SK-N-MC (cell line): ENCODE data around the gene MPLKIP.
"Not testable (repeated sequence)": the region's sequence is repeated elsewhere in the genome, so short reads cannot be mapped to it uniquely, and the experiment has no call there.

Experiments
- DNase-seq: peaks from one replicate; pipeline ENCODE4 v3.0.0-alpha.2; 2011; ENCODE audit warnings: low read depth, low spot score
- H3K27ac ChIP-seq: fragments of 200-600 bp; sonication (generic); 2 replicates; pipeline ENCODE4 v1.5.1; 2016; ENCODE audit warnings: mixed run types
- H3K36me3 ChIP-seq: fragments of 200-600 bp; sonication (generic); 2 replicates; pipeline ENCODE4 v1.6.1; 2017; ENCODE audit warnings: antibody characterized with exemption, low read length, mixed read lengths; ENCODE audit not compliant: insufficient read depth
- H3K4me3 ChIP-seq: fragments of 200-600 bp; sonication (generic); 2 replicates; pipeline ENCODE4 v1.5.1; 2016
- H3K9ac ChIP-seq: fragments of 200-600 bp; sonication (generic); 2 replicates; pipeline ENCODE4 v1.8.0; 2017; ENCODE audit warnings: mixed run types, mixed read lengths; ENCODE audit not compliant: insufficient read length
- H3K9me3 ChIP-seq: fragments of 200-600 bp; sonication (generic); 2 replicates; pipeline ENCODE4 v1.6.1; 2017; ENCODE audit warnings: low read depth, mild to moderate bottlenecking, antibody characterized with exemption, low read length, moderate library complexity, mixed read lengths
- EZH2 ChIP-seq: fragments of 200-600 bp; sonication (generic); IDR thresholded peaks from one replicate; pipeline ENCODE4 v1.6.1; 2017; ENCODE audit warnings: antibody characterized with exemption
- FOXP2 ChIP-seq: optimal IDR thresholded peaks from 2 replicates; pipeline ENCODE3; 2011; ENCODE audit warnings: mild to moderate bottlenecking, moderate library complexity; ENCODE audit not compliant: insufficient read depth; ENCODE audit errors: extremely low read length, control extremely low read depth
- POLR2AphosphoS5 ChIP-seq: IDR thresholded peaks from 2 replicates; pipeline ENCODE4 v1.6.1; 2012; ENCODE audit warnings: mild to moderate bottlenecking, low read depth, low read length, borderline replicate concordance

Gene MPLKIP

DNA sequence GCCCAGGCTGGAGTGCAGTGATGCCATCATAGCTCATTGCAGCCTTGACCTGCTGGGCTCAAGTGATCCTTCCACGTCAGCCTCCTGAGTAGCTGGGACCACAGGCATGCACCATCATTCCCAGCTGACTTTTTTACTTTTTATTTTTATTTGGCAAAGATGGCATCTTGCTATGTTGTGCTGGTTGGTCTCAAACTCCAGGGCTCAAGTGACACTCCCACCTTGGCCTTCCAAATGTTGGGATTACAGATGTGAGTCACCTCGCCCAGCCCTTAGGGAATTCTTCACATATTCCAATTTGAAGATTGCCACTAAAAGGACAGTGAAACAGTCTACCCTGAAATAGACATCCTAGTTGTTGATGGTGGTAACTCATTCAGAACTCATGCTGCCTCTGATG is 28.1 kb upstream of the MPLKIP start:
- H3K36me3 ChIP-seq: no peaks in the 10 kb centered on the region
- no peak for DNase-seq
- H3K9me3 ChIP-seq: no peaks in the 10 kb centered on the region
- H3K4me3 ChIP-seq: no peak overlapping the region
- no peak overlapping the region for H3K27ac ChIP-seq
- TF ChIP-seq FOXP2 (no peak), POLR2AphosphoS5 (no peak), EZH2 (no peak)
- H3K9ac ChIP-seq: no peak overlapping the region

DNA sequence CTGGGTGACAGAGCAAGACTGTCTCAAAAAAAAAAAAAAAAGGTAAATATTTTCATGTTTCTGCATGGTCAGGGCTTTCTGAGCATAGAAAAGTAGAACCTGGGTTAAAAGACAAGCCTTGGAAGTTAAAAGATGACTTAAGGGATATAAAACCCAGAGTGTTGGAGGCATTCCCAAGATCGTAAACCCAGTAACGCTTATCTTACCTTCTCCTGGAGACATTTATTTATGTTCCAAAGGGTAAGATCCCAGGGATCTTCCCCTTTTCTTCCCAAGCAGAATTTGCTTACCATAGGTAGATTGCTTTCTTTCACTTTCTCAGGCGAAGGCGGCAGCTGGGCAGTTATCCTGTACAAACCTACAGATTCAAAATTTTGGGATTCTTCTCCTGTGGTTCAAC is 22.6 kb upstream of the MPLKIP start:
- TF ChIP-seq FOXP2 (no peak), EZH2 (no peak), POLR2AphosphoS5 (no peak)
- Histone ChIP-seq H3K9me3 (no peaks in the 10 kb centered on the region), H3K9ac (no peak overlapping the region), H3K27ac (no peak overlapping the region), H3K36me3 (no peaks in the 10 kb centered on the region), H3K4me3 (no peak overlapping the region)
- DNase-seq: no peak

DNA sequence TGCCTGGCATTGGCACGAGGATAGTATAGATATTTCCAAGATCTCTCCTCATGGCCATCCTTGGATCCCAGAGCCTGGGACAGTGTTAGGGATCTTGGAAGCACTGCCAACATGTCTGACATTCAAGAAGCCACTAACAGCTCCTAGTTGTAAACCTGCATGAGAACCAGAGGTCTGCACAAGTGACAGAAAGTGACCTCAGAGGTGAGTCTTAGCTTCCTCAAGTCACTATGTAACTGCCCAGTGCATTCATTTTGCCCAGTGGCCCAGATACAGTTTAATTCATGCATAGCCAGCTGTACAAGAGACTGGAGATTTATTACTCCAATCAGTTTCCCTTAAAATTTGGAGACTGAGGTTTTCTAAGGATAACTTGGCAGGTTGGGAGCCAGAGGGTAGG is 17.1 kb upstream of the MPLKIP start:
- H3K36me3 ChIP-seq: no peaks in the 10 kb centered on the region
- no peak for DNase-seq
- no peak overlapping the region for H3K4me3 ChIP-seq
- TF ChIP-seq FOXP2 (no peak), POLR2AphosphoS5 (no peak), EZH2 (no peak)
- H3K9me3 ChIP-seq: no peaks in the 10 kb centered on the region
- H3K9ac ChIP-seq: no peak overlapping the region
- H3K27ac ChIP-seq: no peak overlapping the region

DNA sequence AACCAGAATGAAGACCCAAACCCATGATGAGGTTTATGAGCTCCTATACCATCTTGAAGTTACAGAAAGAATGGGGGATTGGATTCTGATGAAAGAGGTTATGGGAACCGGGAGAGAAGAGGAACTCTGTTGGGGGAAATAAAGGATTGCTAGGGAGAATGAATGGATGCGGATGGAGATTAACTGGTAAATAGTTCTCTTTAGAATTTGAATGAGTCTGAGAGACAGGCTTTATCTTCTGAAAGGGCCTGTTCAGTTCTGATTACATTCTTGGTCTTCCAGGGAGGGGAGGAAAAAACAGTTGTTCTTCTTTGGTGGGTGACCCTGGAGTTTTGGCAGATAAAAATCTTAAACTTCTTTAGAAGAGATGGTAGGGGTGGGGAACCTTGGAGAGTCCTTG is 14.2 kb upstream of the MPLKIP start:
- no peak overlapping the region for H3K4me3 ChIP-seq
- no peak overlapping the region for H3K27ac ChIP-seq
- no peak for DNase-seq
- TF ChIP-seq FOXP2: no peak
- no peak for TF ChIP-seq POLR2AphosphoS5
- TF ChIP-seq EZH2: no peak
- H3K36me3 ChIP-seq: no peaks in the 10 kb centered on the region
- no peak overlapping the region for H3K9ac ChIP-seq
- H3K9me3 ChIP-seq: no peaks in the 10 kb centered on the region

DNA sequence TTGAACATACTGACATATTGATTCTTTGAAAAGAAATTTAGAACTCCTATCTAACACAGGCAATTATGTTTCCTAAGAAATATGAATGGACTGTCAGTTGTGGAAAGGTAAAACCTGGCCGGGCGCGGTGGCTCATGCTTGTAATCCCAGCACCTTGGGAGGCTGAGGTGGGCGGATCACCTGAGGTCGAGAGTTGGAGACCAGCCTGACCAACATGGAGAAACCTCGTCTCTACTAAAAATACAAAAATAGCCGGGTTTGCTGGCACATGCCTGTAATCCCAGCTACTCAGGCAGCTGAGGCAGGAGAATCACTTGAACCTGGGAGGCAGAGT is 13.8 kb upstream of the MPLKIP start:
- not testable (repeated sequence) for H3K36me3 ChIP-seq, H3K4me3 ChIP-seq, H3K27ac ChIP-seq, H3K9me3 ChIP-seq, DNase-seq, H3K9ac ChIP-seq

DNA sequence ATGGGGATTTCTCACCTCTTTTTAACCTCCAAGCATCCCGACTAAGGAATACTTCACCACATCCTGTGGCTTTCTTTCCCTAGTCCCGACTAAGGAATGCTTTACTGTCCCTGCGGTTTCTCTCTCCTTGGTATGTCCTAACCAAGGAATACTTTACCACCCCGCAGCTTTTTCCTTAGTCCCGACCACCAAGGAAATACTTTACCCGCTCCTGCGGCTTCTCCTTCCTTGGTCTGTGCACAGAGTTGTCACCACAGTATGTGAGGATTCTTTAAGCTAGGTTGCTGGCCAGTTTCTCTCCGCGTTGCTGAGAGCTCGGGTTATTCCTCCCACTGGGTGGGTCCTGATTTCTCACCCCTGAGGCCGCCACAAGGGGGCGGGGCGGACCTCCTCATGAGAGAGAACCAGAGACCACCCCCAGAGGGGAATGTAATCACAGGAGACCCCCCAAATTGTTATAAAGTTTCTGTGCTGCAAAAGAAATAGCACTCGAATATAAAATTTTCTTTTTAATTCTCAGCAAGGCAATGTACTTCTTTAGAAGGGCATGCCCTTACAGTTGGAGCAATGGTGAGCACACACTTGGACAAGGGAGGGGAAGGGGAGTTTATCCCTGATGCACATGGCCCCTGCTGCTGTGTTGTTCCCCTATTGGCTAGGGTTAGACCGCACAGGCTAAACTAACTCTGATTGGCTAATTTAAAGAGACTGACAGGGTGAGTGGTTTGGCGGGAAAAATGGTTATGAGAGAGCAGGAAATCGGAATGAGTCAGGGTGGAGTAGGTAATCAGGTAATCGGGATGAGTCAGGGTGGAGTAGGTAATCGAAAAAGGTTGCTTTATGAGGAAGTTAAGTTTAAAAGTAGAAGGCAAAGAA is 13.2 kb upstream of the MPLKIP start:
- Histone ChIP-seq H3K9me3 (no peaks in the 10 kb centered on the region), H3K4me3 (no peak overlapping the region), H3K27ac (no peak overlapping the region), H3K9ac (no peak overlapping the region), H3K36me3 (no peaks in the 10 kb centered on the region)
- TF ChIP-seq EZH2: no peak
- TF ChIP-seq POLR2AphosphoS5: no peak
- TF ChIP-seq FOXP2: no peak
- DNase-seq: no peak

DNA sequence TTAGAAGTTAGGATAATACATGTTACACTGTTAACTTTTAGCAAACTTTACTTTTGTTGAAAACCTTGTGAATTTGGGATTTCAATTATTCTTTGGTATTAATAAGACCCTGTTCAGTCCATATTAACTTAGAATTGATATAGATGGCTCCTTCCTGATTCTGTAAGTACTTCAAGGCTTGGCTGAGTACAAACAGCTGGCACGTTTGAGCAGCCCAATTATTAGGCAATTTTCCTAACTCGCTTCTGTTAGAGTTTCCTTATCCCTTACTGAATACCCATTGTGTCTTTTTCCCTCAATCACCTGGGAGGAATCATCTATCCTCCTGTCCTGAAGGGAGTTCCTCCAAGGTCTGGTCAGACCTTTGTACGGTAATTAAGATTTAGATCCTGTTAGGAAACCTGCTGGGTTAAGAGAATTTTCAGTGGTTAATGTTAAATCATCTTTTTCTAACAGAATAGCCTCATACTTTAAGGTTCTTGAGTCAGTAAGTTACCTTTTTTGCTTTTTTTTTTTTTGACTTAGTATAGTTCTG is 11.2 kb upstream of the MPLKIP start:
- not testable (repeated sequence) for H3K27ac ChIP-seq, H3K9ac ChIP-seq, DNase-seq, H3K9me3 ChIP-seq, H3K4me3 ChIP-seq, H3K36me3 ChIP-seq

DNA sequence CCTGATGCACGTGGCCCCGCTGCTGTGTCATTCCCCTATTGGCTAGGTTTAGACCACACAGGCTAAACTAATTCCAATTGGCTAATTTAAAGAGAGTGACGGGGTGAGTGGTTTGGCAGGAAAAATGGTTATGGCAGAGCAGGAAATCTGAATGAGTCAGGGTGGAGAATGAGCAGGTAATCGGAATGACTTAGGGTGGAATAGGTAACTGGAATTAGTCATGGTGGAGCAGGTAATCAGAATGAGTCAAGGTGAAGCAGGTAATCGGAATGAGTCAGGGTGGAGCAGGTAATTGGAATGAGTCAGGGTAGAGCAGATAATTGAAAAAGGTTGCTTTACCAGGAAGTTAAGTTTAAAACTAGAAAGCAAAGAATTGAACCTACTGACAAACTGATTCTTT is 7.5 kb upstream of the MPLKIP start:
- H3K36me3 ChIP-seq, H3K27ac ChIP-seq, H3K9me3 ChIP-seq, DNase-seq, H3K9ac ChIP-seq, H3K4me3 ChIP-seq: not testable (repeated sequence)

DNA sequence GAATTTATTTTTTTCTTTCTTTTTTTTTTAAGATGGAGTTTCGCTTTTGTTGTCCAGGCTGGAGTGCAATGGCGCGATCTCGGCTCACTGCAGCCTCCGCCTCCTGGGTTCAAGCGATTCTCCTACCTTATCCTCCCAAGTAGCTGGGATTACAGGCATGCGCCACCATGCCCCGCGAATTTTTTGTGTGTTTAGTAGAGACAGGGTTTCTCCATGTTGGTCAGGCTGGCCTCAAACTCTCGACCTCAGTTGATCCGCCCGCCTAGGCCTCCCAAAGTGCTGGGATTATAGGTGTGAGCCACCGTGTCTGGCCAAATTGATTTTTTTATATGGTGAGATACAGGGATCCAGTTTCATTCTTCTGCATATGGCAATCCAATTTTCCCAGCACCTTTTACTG is 5.5 kb upstream of the MPLKIP start:
- H3K9me3 ChIP-seq, H3K27ac ChIP-seq, H3K4me3 ChIP-seq, H3K9ac ChIP-seq, H3K36me3 ChIP-seq, DNase-seq: not testable (repeated sequence)
